Cortex of kidney (tissue), 1 donor: Measurements from ENCODE around the gene RNF145.
"Not testable (repeated sequence)": the region's sequence is repeated elsewhere in the genome, so short reads cannot be mapped to it uniquely, and the experiment has no call there.

Source experiments
- DNase-seq: peaks from one replicate; lab custom pipeline; 2025; lab: John Stamatoyannopoulos, UW

The RNF145 gene, protein sequence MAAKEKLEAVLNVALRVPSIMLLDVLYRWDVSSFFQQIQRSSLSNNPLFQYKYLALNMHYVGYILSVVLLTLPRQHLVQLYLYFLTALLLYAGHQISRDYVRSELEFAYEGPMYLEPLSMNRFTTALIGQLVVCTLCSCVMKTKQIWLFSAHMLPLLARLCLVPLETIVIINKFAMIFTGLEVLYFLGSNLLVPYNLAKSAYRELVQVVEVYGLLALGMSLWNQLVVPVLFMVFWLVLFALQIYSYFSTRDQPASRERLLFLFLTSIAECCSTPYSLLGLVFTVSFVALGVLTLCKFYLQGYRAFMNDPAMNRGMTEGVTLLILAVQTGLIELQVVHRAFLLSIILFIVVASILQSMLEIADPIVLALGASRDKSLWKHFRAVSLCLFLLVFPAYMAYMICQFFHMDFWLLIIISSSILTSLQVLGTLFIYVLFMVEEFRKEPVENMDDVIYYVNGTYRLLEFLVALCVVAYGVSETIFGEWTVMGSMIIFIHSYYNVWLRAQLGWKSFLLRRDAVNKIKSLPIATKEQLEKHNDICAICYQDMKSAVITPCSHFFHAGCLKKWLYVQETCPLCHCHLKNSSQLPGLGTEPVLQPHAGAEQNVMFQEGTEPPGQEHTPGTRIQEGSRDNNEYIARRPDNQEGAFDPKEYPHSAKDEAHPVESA

DNA sequence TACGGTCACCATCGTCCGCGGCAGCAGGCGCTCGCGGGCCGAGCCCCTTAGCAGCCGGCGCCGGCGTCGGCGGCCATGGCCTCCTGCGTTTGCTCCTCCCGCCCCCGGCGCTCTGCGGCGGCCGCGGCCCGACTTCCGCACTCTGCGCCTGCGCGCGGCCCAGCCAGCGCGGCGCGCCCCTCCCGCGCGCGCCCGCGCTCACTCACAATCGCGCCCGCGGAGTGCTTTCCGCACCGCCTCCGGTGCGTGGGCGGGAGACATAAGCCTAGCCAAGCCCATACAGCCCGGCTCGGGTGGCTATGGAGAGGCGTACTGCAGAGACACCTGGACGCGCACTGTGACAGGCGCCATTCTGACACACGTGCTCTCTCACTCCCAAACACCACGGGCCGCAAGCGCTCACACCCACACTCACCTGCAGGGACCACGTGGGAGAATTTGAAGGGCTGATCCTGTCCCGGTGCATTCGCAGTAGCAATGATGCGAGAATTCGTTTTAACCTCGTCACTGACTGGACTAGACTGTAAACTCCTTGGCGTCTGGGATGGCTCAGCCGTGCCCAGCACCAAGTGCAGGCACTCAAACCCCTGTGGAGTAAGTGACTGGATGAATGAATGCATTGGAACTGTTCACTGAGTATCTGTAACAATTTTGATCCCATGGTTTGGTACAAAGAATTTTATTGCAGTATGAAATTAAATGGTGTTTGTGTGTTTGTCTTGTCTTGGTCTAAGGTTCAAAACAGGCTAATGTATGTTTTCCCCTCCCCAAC, at the start of gene RNF145:
Gene RNF145, minus strand, starts transcription at position 116 of the 772 bp plus-strand sequence. CDS start 5,936 bp downstream, outside the sequence.
- no peak for DNase-seq

DNA sequence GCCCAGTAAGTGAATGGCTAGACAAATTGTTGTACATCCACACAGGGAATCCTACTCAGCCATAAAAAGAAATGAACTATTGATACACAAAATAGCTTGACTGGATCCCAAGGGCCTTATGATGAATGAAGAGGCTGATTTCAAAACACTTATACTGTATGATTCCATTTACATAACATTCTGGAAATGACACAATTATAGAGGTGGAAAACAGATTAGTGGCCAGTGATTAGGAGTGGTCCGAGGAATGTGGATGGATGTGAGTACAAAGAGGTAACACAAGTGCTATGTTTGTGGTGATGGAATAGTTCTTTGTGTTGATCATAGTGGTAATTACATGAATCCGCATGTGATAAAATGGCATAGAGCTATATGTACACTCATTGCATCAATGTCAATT, 49.0 kb upstream of the RNF145 start:
- no peak for DNase-seq

DNA sequence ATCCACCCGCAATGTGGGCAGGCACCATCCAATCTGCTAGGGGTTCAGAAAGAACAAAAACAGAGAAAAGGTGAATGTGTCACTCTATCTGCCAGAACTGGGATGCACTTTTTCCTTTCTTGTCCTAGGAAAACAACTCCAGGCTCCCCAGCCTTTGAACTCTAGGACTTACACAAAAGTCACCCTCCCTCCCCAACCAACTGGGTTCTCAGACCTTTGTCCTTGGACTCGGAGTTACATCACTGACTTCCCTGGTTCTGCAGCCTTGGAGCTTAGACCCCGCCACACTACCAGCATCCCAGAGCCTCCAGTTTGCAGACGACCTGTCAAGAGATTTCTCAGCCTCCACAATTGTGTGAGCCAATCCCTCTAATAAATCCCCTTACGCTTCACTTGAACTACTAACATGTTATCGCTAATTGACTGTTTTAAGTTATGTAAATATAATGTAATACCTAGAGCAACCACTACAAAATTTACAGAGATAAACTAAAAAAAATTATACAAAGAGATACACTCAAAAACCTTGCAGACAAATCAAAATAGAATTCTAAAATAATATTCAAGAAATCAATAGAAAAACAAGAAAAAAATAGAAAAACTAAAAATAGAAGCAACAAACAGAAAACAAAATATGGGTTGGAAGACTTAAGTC, 48.4 kb upstream of the RNF145 start:
- DNase-seq: no peak

DNA sequence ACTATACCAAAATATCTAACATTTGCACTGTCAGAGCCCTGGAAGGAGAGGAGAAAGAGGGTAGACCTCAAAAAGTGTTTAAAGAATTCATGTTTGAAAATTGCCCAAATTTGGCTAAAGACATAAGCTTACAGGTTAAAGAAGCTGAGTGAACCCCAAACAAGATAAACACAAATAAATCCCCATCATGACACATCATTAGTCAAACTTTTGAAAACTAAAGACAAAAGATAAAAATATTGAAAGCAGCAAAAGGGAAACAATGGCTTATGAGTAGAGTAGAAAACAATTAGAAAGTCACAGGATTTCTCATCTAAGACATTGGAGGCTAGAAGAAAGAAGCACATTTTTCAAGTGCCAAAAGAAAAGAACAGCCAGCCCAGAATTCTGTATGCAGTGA, 47.7 kb upstream of the RNF145 start:
- no peak for DNase-seq

DNA sequence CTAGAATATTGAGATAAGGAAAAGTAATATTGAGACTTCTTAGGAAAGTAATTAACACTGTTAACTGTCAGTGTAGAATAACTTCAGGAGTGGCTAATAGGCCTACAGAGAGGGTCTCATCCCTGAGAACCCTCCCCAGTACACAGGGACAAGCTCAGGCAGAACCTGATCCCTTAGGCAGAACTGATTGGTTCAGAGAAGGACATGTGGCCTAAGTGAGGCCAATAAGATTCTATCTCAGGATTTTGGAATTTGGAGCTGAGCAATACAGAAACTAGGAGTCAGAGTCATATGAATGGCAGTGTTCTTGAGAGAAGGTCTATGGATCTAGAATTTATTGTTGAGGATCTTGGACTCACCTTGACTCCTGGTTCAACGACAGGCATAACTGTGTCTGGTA, 42.8 kb upstream of the RNF145 start:
- DNase-seq: no peak

DNA sequence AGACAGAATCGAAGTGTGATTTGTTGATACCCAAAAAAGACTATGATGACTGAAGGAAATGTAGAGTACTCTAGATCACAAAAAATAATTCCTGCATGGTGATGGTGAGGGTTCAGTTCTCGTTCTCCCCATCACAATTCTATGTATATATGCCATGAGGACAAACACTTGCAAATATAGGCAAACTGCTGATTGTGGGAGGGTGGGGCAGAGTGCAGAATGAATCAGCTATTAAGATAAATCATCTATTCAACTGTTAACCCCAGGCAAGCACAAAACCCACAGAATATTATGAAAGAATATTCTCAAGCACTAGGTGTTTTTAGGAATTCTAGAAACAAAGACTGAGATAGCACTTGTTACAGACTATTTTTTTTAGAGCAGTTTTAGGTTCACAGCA, 39.8 kb upstream of the RNF145 start:
- DNase-seq: no peak

DNA sequence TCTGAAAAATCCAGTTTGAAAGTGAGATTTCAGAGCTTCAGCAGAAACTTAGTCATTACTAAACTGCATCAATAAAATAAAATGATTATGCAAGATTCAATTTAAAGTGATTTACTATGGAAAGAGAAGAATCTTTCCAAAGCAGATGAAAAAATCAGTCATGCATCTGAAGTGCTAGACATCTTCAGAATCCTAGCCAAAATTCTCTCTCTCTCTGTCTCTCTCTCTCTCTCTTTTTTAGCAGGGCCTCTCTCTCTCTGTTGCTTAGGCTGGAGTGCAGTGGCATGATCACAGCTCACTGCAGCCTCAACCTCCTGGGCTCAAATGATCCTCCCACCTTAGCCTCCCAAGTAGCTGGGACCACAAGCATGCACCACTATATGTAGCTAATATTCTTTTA, 35.5 kb upstream of the RNF145 start:
- no peak for DNase-seq

DNA sequence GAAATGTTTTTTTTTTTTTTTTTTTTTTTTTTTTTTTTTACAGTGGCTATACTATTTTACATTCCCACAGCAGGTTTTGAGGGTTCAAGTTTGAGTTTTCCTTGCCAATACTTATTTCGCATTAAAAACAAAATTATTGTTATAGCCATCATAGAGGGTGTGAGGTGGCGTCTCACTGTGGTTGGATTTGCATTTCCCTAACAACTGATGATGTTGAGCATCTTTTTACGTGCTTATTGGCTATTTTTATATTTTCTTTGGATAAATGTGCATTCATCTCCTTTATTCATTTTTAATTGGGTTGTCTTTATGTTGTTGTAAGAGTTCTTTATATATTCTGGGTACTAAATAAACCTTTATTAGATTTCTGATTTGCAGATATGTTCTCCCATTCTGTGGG, 34.8 kb upstream of the RNF145 start:
- no peak for DNase-seq

DNA sequence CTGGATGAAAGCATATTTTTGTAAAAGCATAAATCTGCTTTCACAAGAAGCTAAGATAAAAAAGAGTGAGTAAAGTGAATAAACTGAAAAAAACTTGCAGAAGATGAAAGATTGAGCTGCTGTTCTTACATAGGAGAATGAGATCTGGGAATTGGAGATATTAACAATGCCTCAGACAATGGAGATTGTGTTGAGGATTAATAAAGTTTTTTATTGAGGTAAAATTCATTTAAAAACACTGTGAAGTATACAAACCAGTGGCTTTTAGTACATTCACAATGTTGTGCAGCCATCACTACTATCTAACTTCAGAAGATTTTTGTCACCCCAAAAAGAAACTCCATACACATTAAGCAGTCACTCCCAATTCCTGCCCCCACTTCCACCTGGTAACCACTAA, 34.0 kb upstream of the RNF145 start:
- no peak for DNase-seq

DNA sequence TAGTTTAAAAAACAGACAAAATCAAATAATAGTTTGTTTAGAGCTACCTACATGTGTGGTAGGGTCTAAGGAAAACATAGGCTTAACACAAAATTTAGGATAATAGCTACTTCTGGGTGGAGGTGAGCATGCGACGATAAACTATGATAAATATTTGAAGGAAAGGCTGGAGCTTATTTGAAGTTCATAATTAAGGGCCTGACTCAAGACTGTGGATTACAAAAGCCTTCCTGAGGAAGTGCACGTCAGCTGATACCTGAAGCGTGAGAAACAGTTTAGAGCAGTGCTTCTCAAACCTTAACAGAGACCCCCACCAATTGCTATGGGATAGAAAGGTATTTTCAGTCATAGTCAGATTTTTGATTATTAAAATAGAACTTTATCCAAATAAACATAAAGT, 33.3 kb upstream of the RNF145 start:
- no peak for DNase-seq

DNA sequence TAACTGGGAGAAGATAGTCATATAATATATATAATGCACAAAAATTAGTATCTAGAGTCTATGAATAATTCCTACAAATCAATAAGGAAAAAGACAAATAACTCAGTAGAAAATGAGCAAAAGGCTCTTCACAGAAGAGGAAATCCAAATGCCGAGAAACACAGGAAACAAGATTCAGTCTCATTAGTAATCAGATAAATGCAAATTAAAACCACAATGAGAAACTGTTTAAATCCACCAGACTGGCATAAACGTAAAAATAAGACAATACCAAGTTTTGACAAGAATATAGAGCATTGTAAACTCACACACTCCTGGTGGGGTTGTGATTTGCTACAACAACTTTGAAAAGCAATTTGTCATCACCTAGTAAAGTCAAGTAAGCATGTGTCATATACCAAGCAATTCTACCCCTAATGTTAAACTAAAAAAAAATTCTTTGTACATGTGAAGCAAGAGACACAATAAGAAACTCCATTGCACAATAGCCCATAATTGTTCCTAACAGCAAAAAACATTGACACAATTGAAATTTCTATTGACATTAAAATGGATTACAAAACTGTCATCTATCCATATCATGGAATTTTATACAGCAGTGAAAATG, 32.7 kb upstream of the RNF145 start:
- no peak for DNase-seq

DNA sequence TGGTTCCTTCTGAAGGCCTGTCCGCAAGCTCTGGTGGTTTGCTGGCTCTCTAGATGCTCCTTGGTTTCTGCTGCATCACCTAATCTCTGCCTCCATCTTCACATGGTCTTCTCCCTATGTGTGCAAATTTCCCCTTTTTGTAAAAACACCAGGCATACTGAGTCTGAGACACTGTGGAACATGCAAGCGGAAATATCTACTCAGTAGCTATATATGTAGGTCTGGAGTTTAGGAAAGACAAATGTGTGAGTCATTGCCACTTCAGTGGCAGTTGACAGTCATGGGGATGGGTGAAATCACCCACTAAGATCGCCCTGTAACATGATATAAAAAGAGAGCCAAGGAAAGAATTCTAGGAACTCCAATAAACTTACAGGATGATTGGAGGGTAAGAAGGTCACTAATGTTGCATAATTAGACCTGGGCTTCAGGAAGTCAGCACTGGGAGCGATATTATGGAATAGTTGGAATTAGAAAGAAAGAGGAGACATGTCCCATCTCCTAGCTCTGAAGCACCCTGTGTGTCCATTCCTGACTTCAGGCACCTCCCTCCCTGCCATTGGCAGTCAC, 31.0 kb upstream of the RNF145 start:
- DNase-seq: no peak

DNA sequence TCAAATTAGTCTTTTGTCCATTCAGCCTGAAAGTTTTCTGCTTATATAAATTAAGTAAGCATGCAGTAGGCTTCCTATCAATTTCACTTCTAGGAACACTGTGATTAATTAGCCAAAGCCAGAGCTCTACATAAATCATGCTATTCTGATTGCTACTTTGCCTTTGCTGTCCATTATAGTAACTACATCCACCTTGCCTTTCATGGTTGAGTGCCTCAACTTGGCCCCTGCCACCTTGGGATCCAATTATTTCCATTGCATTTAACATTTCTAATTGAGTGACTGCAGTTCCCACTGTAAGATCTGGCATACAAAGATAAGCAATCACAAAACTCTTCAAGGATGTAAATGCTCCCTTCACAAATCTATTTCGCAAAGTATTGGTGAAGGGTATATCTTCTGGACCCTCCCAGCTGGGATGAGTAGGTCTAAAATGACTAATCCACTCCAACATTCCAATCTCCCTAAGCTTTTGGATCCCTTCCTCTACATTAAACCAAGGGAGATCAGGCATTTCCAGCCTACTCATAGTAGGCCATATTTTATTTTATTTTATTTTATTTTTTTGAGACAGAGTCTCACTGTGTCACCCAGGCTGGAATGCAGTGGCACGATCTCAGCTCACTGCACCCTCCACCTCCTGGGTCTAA, 26.6 kb upstream of the RNF145 start:
- DNase-seq: not testable (repeated sequence)

DNA sequence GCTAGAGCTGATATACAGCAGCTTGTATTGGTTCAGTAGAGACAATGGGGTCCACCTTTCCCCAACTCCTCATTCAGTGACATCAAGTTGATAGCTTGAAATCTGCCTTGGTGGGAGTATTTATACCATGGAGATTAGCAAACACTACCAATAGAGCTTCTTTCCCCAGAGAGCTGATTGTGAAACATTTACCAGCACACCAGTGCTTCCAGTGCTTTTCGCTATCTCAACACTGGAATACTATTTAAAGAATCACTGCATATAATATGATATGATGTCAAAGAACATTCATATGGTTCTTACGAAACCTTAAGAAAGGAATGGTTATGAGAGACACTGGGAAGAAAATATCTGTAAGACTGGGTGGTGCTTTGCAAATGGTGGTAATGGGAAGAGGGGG, 21.8 kb upstream of the RNF145 start:
- no peak for DNase-seq

DNA sequence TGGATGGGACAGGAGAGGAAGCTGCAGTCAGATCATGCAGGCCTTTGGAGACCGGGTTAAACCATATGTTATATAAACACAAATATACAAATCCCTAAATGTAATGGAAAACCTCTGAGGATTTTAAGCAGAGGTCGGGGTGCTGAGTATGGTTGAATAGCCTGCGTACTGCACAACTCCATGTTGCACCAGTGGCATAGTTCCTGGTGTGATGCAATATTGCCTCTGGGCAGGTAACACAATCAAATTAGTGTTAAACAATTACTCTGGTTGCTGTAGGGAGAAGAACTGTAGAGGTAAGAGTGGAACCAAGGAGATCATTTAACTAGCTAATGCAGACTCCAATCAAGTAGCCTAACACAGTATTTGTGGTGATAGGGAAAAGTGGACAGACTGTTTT, 21.3 kb upstream of the RNF145 start:
- no peak for DNase-seq

DNA sequence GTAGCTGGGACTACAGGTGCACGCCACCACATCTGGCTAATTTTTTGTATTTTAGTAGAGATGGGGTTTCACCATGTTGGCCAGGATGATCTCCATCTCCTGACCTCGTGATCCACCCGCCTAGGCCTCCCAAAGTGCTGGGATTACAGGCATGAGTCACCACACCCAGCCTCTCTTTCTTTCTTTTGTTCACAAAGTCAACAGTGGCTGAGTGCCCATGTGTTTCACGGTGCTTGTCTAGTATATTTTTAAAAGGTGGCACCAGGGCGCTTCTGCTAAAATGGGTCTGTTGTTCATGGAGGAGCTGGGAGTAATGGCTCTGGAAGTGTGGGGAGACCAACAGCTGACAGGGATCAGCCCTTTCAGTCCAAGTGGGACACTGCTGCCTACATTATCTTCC, 18.7 kb upstream of the RNF145 start:
- DNase-seq: not testable (repeated sequence)

DNA sequence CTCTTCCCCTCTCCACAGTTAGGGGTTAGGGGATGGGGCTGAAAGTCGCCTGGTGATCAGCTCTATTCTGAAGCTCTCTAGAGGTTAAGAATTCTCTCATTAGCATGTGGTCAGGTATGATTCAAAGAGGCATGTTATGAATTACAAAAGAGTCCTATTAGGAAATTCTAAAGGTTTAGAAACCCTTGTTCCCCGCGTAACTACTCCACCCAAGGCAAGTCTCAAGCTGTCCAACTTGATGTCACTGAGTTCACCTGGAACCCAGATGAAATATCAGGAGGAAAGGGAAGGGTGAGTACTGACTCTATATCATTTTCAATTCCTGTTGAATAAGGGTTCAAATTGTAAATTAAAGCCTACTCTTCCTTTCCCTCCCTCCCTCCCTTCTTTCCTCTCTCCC, 18.1 kb upstream of the RNF145 start:
- DNase-seq: no peak

DNA sequence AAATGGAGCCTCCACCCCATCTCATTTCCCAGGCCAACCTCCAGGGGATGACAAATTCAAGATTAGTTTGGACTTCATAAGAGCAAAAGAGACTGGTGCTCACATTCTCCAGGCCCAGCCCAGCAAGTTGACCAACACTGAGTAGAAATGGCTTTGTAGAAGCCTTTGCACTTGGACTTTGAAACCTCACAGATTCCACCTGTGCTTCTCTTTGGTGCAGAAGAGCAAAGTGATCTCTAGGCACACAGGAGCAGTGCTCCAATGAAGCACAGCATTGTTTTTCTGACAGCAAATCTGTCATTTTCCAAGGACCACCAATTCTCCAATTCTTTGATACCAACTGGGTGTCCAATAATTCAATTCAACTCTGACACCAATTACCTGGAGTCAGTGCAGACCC, 17.1 kb upstream of the RNF145 start:
- no peak for DNase-seq

DNA sequence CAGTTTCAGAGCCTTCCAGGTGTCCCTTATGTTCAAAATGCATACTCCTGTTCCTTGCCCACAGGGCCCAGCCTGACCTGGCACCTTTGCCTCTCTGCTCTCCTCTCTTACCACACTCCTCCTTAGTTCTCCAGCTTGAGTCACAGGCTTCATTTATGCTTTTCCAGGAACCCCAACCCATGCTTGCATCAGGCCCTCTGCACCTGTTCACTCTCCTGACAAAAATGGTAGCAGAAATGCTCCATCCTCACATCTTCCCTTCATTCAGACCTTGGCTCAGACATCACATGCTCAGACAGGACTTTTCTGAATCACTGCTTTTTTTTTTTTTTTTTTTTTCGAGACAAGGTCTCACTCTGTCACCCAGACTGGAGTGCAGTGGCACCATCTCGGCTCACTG, 15.1 kb upstream of the RNF145 start:
- no peak for DNase-seq

DNA sequence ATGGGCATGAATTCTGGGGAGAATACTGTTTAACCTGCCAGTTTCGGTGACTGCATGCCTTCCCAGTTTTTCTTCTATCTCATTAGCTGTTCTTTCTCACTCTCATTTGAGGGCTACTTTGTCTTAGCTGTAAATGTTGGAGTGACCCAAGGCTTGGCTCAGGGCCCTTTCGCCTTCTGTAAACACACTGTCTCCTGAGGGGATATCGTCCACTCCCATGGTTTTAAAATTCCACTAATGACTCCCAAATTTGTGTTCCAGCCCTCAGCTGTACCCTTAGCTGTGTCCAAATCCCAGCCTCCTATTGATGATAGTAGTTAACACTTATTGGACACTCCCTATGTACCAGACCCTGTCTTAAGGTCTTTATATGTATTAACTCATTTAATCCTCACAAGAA, 14.1 kb upstream of the RNF145 start:
- DNase-seq: no peak

DNA sequence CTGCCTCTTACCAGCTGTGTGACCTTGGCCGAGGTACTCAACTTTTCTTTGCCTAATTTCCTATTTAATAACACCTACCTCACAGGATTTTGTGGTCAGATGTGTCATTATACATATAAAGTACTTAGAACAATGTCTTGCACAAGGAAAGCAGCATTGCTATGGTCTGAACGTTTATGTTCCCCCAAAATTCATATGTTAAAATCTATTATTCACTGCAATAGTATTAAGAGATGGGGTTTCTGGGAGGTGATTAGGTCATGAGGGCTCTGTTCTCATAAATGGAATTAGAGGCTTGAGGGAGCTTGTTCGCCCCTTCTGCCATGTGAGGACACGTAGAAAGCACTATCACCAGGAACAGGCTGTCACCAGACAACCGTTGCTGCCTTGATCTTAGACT, 10.9 kb upstream of the RNF145 start:
- no peak for DNase-seq
